NCI-H1436 treated with DMSO at 0.1 percent for 48 hours (cell line): ENCODE results near the gene HNF1B.
"Not testable (repeated sequence)": the region's sequence is repeated elsewhere in the genome, so short reads cannot be mapped to it uniquely, and the experiment has no call there.

Experiments
- DNase-seq: peaks from one replicate; lab custom pipeline; 2025; lab: John Stamatoyannopoulos, UW

HNF1B gene

DNA sequence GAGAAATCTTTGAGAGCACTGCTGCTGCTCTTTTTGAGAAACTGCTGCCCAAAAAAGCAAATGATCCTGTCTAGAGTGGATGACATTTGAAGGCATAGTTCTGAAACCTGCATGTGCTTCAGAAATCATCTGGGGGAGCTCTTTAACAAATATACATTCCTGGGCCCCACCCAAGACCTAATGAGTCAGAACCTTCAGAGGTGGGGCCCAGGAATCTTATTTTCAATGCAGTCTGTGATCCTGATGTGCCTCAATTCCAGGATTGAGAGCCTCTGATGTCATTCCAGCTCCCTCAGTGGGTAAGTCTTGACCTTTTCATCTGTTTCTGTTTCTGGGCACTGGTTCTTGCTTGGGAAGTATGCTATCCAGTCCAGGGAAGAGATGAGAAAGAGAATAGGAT is 42.3 kb downstream of the HNF1B start:
- no peak for DNase-seq

DNA sequence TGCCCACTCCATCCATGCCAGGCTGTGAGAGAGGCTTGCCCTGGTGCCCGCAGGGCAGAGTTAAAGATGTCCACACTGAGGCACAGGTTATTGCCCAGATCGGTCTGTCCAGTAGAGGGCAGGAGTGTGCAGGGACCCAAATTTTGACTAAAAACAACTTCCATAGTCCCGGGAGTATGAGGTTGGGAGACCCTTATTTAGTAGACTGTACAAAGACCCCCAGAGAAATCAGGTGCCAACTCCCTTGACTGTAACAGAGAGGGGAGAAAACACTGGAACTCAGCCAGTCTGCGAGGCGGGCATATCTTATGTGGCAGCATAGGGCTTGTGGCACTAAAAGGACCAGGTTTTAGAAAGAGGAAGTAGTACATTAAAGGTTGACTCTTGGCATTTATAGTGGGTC is 43.4 kb downstream of the HNF1B start:
- no peak for DNase-seq

DNA sequence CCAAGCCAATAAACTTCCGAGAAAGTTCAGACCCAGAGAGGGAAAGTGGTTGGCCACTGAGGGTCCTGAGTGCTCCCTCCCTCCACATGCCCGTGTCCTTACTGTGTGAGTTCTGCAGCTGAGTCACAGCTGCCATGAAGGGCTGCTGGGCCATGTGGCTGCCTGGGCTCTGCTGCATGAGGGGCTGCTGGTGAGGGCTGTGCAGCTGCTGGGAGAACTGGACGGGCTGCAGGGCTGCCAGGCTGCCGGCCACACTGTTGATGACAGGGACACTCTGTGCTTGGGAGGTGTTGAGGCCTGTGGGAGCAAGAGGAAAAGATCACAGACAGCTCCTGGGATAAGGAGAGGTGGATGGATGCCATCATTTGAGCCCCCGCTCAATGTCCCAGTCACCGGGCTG is 44.0 kb downstream of the HNF1B start:
- no peak for DNase-seq

DNA sequence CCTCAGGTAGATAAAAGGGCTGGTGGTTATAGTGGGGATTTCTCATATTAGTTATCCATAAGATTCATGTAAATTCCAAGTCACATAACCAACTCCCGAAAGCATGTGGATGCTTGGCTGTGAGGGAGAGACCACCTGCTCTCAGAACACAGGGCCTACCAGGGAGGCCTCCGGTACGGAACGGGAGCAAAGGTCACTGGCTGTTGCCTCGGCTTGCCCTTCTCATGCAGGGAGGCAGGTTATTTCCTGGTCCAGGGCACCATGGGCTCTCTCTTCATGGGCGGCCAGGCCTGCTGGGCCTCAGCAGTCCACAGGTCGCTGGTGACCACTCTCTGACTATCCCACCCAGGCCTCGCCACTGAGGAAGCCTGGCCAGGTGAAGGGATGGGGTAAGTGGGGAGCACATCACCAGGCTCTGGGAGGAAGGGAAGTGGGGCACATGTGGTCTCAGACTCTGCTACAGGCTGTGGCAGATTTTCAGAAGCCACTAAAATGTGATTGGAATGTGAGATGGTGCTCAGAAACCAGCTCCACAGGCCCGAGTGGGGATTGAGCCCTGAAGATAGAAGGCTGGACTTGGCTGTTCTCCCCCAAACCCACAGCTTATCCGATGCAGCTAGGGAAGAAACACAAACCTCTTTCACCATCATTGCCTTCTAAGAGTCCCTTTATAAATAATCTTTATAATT is 45.4 kb downstream of the HNF1B start:
- DNase-seq = no peak

- DNase-seq = no peak
These were observed 46.0 kb downstream of the HNF1B start for GRCh38 chr17:37698911-37699255.

DNA sequence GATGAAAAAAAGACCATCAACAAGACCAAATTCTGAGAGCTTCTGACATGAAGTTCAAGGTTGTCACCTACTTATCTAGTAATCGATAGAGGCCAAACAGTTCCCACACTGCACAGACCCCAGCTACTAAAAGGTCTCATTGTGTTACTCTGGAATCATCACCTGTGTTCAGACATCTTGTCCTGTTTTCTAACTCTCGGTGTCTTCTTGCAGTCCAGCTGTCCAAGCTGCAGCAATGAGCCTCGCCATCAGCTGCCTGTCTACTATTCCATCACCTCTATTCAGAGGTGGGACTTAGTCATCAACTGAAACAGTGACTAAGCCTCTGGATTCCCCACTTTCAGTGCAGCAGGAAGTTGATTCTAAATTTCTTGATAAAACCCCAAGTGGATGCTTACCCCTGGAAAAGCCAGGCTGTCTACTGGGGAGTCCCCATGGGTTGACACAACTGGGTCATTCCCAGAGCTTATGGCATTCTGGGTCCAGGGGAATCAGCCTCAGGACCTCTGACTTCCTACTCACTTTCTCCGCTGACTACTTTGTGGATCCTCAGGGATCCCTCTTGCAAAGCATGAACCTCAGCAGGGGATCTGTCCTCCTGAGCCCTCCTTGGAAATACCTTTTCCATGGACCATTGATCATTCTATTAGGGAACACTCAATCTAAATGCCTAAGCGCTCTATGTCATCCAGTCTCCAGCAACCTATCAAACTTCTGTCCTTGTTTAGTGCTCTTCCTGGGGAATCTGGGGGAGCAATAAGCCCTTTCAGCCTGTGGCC is 46.5 kb downstream of the HNF1B start:
- no peak for DNase-seq

- no peak for DNase-seq
These were observed 47.5 kb downstream of the HNF1B start for GRCh38 chr17:37697381-37697780.

- no peak for DNase-seq
These were observed 48.5 kb downstream of the HNF1B start for GRCh38 chr17:37696366-37696765.

GRCh38 chr17:37695726-37696125 is 49.1 kb downstream of the HNF1B start:
- DNase-seq = no peak

- no peak for DNase-seq
These were observed 50.1 kb downstream of the HNF1B start for GRCh38 chr17:37694734-37695133.

DNA sequence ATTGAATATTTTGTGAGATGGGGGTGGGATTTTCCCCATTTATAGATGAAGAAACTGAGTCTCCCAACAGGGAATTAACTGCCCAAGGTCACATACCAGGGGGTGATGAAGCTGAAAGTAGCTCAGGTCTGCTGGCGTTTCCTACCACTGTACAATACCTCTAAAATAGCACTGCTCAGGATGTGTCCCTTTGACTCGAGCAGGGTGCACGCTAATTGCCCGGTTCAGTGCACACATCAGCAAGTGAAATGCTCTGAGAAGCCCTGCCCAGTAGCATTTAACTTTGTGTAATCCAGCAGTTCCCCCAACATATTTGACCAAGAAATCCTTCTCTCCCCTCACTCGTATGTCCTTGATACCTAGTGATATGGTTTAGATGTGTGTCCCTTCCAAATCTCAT is 51.5 kb downstream of the HNF1B start:
- DNase-seq = no peak

- DNase-seq = no peak
These were observed 53.1 kb downstream of the HNF1B start for GRCh38 chr17:37691807-37692206.

DNA sequence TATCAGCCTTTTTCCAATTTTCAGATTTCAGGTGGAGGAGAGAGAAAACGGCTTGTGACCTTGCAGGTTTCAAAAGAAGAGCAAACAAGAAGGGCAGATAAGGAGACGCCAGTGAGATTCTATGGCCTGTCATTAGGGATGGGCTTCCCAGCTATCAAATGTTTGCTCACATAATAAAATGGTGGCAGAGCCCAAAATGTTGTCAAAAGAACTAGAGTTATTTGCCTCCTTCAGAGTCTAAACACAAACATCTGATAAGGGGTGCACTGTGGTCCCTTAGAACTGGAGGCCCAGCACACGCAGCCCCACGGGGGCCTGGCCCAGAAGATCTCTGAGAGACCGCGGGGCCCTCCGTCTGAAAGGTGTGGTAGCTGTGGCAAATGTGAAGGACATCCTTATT is 55.5 kb downstream of the HNF1B start:
- DNase-seq = no peak

DNA sequence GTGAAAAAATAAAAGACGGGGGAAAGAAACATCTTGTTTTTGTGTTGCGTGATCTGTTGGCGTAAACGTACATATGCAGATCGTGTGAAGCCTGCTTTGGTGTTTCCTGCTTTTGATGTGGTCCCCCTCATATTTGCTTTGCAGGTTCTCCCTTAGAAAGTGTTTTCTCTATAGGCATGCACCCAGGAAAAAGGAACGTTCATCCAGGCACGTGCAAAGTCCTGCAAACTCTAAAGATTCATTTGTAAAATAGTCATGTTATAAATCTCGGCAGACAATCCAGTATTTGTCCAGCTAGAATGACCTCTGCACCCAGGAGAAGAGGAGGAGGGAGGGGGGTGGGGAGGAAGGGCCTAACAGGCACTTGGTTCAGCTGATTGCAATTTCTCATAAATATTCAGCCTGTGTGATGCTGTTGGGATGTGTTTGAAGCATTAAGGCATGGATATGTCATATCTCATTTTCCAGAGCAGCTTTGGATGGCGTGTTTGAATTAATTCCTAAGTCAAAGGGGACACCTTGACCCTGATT is 61.3 kb downstream of the HNF1B start:
- no peak for DNase-seq

- DNase-seq = no peak
These were observed 62.9 kb downstream of the HNF1B start for GRCh38 chr17:37682007-37682406.

DNA sequence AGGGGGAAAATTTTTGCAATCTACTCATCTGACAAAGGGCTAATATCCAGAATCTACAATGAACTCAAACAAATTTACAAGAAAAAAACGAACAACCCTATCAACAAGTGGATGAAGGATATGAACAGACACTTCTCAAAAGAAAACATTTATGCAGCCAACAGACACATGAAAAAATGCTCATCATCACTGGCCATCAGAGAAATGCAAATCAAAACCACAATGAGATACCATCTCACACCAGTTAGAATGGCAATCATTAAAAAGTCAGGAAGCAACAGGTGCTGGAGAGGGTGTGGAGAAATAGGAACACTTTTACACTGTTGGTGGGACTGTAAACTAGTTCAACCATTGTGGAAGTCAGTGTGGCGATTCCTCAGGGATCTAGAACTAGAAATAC is 64.9 kb downstream of the HNF1B start:
- not testable (repeated sequence) for DNase-seq

- DNase-seq = no peak
These were observed 66.8 kb downstream of the HNF1B start for GRCh38 chr17:37678036-37678435.

GRCh38 chr17:37677021-37677420 is 67.8 kb downstream of the HNF1B start:
- DNase-seq = no peak

DNA sequence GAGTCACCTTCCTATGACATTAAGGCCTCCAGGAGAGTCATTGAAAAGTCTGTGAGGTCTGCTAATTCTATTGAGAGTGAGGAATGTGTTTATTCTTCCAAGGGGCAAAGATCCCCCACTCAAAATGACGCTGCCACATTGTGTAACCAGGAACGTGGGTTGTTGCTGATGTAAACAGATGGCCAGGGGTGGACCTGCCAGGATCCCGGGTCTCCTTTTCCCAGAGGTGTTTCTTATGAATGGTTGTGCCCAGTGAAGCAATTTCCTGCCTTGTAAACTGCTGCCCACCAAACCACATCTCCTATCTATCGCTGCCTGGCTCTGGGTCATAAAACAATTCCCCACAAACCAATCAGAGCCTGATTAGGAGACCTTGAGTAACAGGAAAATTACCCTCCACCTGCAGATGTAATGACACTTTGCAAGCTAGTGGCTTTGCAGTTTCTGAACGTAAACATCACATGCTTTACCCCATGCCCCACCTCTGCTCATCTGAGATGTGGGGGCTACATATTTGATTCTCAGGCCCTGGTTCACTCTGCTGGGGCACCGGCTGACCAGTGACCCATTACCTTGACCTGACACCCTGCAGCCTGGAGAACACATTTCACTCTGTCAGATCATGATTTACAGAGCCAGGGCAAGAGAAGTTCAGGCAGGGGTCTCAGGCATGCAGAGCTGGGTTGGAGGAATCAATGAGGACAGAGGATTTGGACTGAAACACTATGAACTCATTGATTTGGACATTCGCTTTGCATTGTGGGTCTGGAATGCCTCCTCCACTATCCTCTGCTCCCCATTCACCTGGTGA is 68.5 kb downstream of the HNF1B start:
- DNase-seq = no peak

DNA sequence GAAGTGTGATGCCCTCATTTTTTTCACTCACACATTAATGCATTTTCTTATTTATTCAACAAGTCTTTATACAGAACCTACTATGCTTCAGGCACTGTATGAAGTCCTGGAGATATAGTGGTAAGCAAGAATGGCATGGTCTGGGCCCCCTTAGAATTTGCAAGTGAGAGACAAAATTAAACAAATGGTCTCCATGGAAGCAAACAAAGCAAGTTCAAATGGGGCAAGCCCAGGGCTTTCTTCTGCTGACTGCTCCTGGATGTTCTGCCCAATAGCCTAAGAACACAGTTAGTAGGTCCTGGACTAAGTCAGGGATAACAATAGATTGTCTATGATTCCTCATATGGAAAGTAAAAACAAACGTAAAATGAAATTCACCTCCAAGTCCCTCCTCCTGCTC is 70.3 kb downstream of the HNF1B start:
- DNase-seq = no peak

DNA sequence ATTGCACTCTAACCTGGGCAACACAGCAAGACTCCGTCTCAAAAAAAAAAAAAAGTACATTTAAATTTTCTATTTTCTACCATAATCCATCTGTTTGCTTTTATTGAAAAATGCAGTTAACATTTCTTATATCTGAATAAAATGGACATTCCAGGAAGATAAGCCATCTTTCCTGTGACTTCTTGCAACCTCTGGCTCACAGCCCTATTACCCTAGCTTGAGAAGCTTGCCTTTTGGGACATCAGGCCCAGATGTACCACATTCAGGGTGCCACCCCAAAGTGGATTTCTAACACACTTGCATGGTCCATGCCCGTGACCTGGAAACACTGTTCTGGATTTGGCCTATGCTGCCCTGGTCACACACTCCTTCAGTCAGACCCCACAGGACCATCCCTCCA is 71.5 kb downstream of the HNF1B start:
- DNase-seq = no peak

DNA sequence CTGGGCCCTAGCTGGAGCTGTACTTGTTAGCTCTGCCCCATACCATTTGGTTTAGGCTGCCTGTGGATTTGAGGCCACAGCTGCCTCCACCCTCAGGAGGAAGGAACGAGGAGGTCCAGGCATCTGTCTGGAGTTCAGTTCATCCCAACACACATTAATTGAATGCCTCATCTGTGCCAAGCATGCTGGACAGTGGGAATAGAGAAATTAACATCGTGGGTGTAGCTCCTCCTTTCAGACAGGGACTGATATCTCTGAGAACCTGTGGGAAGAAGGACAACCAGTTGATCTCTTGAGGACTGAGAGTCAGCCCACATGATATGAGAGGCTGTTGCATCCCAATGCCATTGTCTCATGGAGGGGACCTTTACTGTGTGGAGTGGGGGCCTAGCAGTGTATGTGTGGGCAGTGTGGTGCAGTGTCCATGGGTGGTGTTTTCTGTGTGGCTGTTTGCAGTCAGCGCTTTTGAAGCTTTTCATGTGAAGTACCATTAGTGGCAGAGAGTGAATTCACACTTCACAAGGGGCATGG is 72.2 kb downstream of the HNF1B start:
- no peak for DNase-seq
